WTC11 (cell line): ENCODE results near the gene ELMO1.

ENCODE experiments used
- ZNF121 ChIP-seq: sonication (generic); formaldehyde crosslinking; IDR thresholded peaks from 2 replicates; pipeline ENCODE4 v1.8.0; 2023; ENCODE audit warnings: missing genetic modification reagents
- TF ChIP-seq, protein P1 (sequence below): fragments of 200-600 bp; IDR thresholded peaks from 2 replicates; pipeline ENCODE4 v1.8.0; 2022; ENCODE audit warnings: antibody characterized with exemption

DNA sequence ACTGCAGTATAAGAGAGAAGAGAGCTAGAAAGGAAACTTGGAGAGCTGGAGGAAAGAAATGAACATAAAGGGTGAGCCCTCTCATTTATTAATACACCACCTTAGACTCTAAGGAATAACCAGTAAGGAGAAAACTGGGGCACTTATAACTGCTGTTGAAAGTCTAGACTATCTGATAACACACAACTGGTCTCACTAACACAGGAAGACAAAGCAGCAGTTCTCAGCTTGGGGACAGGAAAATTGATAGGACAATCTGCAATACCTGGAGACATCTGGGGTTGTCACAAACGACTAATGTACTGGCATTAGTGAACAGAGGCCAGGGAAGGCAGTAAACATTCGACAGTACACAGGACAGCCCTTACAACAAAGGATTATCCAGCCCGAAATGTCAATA lies 6.8 kb downstream of the ELMO1 start:
- TF ChIP-seq ZNF121 (CRISPR knock-in tag): no peak
- TF ChIP-seq, protein P1, sequence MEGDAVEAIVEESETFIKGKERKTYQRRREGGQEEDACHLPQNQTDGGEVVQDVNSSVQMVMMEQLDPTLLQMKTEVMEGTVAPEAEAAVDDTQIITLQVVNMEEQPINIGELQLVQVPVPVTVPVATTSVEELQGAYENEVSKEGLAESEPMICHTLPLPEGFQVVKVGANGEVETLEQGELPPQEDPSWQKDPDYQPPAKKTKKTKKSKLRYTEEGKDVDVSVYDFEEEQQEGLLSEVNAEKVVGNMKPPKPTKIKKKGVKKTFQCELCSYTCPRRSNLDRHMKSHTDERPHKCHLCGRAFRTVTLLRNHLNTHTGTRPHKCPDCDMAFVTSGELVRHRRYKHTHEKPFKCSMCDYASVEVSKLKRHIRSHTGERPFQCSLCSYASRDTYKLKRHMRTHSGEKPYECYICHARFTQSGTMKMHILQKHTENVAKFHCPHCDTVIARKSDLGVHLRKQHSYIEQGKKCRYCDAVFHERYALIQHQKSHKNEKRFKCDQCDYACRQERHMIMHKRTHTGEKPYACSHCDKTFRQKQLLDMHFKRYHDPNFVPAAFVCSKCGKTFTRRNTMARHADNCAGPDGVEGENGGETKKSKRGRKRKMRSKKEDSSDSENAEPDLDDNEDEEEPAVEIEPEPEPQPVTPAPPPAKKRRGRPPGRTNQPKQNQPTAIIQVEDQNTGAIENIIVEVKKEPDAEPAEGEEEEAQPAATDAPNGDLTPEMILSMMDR: no peak
